Kidney epithelial cell (primary cell): ENCODE data around the gene WDR82. TPM values are rescaled to one million over a fixed set of nuclear protein-coding genes. Genes with fewer than 3 reads are reported as not detected.

ENCODE experiments used
- DNase-seq: peaks from one replicate; pipeline ENCODE4 v3.0.0-alpha.2; 2010; ENCODE audit warnings: low read depth
- H3K27me3 ChIP-seq: 2 replicates; pipeline ENCODE4 v1.6.0; 2011; ENCODE audit warnings: low read length; ENCODE audit not compliant: control insufficient read depth, insufficient read depth
- H3K36me3 ChIP-seq: 2 replicates; pipeline ENCODE4 v1.5.1; 2011; ENCODE audit warnings: low read length; ENCODE audit not compliant: control insufficient read depth, insufficient read depth
- H3K4me3 ChIP-seq: 2 replicates; pipeline ENCODE4 v1.5.1; 2011; ENCODE audit warnings: low read depth, mild to moderate bottlenecking, control low read depth, low read length
- total RNA-seq: library from RNA; depleted of rRNA; stranded (reverse); fragments of >200 nt; gene quantifications from 2 replicates; pipeline ENCODE4 v1.2.3, GENCODE V29; 2015
- TF ChIP-seq, protein P1 (sequence below): IDR thresholded peaks from 2 replicates; pipeline ENCODE4 v1.5.1; 2011; ENCODE audit warnings: mild to moderate bottlenecking, moderate library complexity, low read length, control low read depth, inconsistent platforms; ENCODE audit not compliant: insufficient read depth, poor library complexity, severe bottlenecking

Gene WDR82
- total RNA-seq, 1 donor from 2014 or later: 49.0 TPM

DNA sequence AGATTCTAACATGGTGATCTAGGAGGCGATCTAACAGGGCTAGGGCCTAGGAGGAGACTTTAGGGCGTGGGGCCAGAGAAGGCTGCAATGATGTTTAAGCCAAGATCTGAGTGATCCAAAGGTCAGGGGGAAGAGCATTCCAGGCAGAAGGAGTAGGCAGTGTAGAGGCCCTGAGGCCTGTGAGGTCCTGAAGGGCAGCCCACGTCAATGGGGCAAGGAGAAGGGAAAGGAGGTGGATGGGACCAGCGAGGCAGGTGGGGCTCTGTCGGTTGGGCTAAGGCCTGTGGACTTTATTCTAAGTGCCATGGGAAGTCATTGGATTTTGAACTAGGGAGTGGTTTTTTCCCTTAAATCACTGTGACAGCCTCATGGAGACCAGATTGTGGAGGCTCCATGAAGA lies 27.5 kb upstream of the WDR82 start:
- H3K4me3 ChIP-seq: no peak overlapping the region
- TF ChIP-seq, protein P1, sequence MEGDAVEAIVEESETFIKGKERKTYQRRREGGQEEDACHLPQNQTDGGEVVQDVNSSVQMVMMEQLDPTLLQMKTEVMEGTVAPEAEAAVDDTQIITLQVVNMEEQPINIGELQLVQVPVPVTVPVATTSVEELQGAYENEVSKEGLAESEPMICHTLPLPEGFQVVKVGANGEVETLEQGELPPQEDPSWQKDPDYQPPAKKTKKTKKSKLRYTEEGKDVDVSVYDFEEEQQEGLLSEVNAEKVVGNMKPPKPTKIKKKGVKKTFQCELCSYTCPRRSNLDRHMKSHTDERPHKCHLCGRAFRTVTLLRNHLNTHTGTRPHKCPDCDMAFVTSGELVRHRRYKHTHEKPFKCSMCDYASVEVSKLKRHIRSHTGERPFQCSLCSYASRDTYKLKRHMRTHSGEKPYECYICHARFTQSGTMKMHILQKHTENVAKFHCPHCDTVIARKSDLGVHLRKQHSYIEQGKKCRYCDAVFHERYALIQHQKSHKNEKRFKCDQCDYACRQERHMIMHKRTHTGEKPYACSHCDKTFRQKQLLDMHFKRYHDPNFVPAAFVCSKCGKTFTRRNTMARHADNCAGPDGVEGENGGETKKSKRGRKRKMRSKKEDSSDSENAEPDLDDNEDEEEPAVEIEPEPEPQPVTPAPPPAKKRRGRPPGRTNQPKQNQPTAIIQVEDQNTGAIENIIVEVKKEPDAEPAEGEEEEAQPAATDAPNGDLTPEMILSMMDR: no peak
- no peaks in the 10 kb centered on the region for H3K36me3 ChIP-seq
- H3K27me3 ChIP-seq: no peaks in the 10 kb centered on the region
- no peak for DNase-seq

DNA sequence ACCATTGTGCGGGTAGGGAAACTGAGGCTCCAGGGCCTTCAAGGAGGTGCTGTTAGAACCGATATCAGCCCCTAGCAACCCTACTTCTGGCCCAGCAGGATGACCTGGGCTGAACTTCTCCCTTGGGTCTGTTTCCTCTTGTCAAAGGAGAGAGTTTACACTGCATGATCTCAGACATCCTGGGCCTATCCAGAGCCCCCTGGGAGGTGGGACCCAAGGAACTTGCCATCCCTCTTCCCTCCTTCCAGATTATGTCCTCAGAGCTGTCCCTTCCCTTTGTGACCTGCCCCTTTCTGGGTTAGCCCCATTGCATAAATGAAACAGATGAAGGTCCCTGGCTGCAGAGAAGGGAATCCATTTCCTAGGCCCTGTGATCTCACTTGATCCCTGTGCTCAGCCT lies 25.4 kb upstream of the WDR82 start:
- no peaks in the 10 kb centered on the region for H3K36me3 ChIP-seq
- no peak for DNase-seq

DNA sequence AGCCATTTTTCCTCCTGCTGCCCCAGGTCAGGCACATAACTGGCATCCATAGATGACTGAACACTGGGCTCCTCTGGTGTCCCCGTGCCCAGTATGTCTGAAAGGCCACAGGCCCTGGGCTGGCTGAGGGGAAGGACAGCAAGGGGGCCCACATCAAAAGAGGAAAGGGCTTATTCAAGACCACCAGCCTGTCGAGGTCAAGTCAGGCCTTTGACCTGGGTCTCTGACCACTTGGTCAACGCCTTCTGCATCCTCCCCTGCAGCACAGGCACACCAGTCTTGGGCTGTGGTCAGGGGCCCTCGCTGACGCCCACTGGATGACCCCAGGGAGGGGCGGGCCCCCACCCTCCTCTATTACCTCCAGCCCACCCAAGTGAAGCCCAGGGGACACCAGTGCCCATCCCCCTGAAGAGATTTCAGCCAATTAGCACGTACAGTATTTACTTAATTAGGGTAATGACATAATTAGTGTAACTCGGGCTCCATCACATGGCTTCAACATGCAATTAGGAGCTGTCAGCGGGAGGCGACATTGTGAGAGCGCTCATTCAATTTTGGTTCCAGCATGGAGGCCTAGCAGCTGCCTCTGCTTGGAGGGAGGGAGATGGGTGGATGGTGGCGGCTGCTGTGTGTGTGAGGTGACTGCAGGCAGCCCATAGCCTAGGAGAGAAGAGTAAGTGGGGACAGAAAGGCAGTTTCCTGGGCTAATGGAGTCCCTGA lies 24.1 kb upstream of the WDR82 start:
- DNase-seq: no peak
- no peaks in the 10 kb centered on the region for H3K36me3 ChIP-seq
- peaks cover 19% of the 10 kb centered on the region for H3K27me3 ChIP-seq
- no peak overlapping the region for H3K4me3 ChIP-seq
- TF ChIP-seq, protein P1: no peak

More for the DNA sequence above, 25.4 kb upstream of the WDR82 start:
- peaks cover 7% of the 10 kb centered on the region for H3K27me3 ChIP-seq
- no peak overlapping the region for H3K4me3 ChIP-seq
- TF ChIP-seq, protein P1: no peak

DNA sequence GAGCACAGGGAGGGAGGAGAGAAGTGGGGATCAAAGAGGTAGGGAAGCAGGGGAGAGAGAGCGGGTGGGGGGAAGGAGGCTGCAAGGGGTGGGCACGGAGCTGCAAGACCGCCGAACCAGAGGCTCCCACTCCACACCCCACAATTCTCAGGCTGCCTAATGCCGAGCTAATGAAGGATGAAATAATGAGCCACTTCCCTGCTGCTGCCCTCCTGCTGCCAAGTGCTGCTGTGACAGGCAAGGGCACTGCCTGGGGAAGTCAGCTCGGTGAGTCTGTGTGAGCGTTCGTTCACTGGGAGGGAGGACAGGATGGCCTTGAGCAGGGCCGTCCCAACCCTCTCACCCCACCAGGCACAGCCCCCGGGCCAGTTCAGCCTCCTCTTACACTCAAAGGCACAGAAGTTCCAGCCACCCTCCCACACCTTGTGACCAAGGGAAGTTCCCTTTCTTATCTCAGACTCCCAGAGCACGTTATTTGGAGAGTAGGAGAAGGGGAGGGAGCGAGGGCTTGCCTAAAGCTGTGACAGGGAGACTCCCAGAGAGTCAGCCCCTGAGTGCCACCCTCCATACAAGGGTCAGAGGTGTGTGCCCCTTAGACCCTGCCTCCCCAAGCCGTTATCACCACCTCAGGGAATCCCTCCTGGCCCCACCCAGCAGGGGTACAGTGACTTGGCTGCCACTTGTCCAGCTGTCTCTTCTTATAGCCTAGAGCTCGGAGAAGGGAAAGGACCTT lies 21.6 kb upstream of the WDR82 start:
- Histone ChIP-seq H3K36me3 (no peaks in the 10 kb centered on the region), H3K27me3 (peaks cover 23% of the 10 kb centered on the region), H3K4me3 (no peak overlapping the region)
- TF ChIP-seq, protein P1: peak; percentile 44
- DNase-seq: no peak

DNA sequence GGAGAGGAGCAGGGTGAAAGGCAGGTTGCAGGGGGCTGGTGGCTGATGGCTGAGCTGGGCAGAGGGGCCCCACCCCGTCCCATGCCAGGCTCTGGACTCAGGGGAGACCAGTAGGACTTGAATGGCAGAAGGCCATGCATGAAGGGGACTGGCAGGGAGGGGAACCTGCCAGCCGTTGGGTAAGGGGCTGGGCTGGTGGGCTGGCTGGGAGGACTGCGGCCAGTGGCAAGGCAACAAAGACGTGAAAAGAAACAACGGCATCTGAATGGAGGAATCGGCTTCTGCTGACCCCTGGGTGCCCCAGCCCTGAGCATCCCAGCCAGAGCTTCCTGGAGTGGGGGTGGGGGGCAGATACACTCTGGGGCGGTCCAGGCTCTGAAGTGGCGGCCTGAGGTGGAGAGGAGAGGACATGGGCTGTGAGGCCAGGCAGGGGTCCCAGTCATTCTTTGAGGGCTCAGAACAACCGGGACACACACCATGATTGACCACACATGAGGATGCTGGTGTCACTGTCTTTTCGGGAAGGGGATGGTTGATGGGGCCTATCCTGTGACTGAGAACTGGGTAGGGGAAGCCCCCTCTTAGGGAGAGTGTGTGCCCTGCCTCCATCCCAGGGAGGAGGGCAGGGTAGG lies 20.9 kb upstream of the WDR82 start:
- TF ChIP-seq, protein P1: no peak
- Histone ChIP-seq H3K4me3 (no peak overlapping the region), H3K27me3 (peaks cover 23% of the 10 kb centered on the region), H3K36me3 (no peaks in the 10 kb centered on the region)
- no peak for DNase-seq
